Smooth muscle cell of the brain vasculature (primary cell): Measurements from ENCODE around the gene CEP63.

Experiments
- DNase-seq: peaks from one replicate; pipeline ENCODE4 v3.0.0-alpha.2; 2012; ENCODE audit warnings: low read depth, low spot score

CEP63 gene

DNA sequence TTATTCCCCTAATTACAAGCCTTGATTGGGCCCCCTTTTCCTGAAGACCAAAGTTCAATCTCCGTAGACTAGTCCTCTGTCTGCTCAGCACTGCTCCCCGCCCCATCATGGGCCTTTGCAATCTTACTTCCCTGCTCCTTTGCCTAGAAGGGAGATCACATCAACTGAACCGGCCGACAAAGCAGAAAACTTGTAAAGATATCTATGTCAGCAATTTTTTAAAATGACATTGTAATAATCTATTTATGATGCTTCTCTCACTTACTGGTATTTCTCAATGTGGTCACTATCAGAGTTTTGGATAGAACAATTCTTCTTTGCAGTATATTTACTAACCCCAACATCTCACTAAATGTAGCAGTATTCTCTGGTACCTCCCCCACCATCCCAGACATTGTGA is 17.3 kb upstream of the CEP63 start:
- no peak for DNase-seq

DNA sequence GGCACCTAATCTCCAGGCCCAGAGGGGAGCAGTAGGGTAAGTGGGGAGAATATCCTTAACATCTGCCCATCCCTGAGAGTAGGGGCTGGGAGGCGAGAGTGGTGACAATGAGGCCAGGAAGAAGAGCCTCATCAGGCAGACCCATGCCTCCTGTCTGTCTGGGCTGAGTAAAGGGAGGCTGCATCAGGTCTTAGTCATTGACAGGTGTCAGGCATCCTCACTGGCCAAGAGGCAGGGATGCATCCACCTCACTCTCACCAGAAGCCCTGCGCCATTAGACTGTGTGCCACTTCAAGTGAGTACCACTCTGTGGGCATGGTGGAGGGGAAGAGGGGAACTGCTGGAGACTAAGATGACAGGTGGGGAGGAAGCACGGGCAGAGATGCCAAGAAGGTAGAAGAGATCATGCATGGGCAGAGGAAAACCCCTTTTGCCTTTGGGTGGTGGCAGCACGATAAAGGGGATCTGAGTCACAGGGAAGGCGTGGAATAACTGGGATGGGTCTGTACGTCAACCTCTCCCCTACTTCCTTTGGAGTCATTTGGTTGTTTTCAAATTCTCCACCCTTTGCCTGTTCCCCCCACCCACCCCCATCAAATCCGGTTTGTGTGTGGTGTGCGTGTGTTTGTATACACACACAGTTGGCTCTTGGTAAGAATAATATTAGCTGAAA is 14.2 kb upstream of the CEP63 start:
- DNase-seq, result no peak

DNA sequence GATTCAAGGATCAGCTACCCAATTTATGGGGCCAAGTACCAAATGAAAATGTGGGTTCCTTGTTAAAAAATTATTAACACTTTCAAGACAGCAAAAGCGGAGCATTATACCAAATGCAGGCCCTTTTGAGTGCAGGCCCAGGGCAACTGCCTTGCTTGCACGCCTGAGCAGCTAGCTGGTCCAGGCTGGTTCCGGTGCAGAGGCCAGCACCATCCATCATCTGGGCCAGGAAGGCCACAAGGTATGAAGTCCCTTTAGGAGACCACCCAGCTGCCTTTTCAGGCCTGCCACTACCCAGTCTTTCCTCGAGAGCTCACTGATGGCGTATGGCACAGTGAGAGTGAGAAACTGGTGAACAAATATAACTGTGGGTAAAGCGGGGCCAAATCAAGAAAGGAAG is 13.0 kb upstream of the CEP63 start:
- DNase-seq, result no peak

DNA sequence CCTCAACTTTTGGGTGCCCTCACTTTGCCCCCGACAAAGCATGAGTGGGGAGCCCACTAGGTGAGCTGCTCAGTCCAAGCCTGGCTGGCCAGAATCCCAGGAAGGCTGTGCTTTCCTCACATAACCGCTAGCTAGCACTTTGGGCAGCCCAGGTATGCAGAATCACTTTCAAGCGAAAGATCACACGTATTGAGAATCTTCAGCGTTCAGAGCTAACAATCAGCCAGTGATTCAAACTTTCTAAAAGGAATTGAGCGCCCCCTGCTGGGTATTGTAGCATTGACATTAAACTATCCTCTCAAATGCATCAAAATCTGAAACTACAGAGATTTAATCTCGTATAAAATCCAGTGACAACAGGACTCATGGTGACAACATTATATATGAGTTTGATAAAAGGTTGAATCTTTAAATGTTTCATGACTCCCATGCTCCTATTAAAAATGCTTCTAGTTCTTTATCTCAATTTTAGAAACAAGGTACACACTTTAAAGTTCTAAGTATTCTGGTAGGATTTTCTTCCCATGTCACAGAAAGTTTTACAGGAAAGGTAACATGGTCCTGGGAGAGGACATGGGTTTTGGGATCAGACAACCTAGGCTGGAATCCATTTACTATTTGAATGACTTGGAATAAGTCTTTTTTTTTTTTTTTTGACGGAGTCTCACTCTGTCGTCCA is 11.8 kb upstream of the CEP63 start:
- peak; percentile 72 for DNase-seq

DNA sequence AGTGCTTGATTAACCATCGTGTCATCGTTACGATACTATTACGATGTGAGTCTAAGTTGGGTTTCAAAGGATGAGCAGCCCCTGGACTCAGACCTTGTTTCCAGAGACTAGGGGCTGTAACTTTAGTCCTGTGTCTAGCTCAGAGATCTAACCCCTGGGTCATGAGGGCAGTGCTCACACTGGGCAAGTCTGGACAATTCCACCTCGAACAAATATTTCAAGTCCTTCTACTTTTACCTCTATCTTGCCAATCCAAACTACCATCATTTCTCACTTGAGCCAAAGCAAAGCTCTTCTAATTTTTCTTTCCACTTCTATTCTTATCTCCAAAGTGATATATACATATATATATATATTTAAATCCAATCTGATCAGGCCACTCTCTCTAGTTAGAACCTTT is 10.9 kb upstream of the CEP63 start:
- no peak for DNase-seq

DNA sequence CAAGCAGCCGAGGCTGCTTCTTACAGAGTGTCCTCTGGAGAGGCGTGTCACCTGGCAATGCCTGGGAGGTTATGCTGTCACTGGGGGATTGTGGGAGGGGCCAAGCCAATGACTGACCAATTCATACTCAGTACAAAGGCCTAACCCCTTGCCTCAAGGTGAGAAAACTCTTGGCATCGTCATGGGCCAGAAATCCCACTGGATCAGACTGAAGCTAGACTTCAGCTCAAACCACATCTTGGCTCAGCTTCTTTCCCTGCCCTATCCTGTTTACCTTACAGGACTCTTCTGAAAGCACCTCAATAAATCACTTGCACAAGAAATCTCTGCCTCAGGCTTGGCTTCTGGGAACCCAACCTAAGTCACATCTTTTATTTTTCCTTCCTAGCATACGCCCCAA is 9.6 kb upstream of the CEP63 start:
- no peak for DNase-seq

DNA sequence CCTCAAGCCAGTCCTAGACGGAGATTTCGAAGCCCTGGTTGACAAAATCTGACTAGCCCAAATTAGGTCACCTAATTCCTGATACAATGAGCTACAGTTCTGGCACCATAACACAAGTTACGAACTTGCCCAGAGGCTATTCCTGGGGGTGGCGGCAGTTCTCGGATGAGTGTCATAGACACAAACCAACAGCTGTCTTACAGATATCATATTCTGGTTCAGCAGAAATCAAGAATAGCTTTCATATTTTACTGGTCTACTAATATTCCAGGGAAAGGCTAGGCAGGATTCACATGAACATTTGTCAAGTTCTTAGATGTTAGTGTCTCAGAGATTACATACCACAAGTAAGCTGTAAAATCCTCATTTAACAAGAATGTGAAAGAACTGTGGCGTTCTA is 8.9 kb upstream of the CEP63 start:
- DNase-seq, result no peak

DNA sequence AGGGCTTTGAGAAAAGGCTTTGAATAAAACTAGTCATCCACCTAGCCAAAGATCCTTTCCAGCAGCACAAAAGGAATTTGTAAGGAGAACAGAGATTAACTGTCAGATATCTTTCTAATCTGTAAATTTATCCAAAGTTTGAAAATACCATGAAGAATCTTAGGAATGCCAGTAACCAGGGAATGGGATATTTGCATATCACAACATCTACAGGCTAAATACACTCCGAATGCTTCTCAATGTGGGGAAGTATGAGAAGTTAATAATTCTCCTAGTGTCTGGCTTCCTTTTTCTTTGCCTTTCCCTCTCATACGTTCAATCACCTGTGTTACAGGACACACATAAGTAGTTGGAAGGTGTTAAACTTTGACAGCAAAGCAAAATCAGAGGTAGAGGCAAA is 7.9 kb upstream of the CEP63 start:
- DNase-seq, result no peak

DNA sequence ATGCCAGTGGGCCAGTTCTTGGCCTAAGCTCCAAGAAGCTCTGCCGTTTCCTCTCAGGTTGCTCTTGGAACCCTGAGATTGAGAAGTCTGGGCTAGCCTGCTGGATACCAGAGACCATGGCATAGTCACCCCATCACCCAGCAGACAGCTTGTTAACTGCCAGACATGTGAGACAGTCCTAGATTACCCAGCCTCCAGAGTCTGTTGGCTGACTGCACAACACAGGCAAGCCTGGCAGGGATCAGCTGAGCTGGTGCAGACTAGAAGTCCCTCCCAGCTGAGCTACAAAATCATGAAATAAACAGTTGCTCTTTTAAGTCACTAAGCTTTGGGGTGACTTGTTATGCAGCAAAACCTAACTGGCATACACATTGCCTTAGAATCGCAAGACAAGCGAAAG is 5.3 kb upstream of the CEP63 start:
- DNase-seq, result no peak

DNA sequence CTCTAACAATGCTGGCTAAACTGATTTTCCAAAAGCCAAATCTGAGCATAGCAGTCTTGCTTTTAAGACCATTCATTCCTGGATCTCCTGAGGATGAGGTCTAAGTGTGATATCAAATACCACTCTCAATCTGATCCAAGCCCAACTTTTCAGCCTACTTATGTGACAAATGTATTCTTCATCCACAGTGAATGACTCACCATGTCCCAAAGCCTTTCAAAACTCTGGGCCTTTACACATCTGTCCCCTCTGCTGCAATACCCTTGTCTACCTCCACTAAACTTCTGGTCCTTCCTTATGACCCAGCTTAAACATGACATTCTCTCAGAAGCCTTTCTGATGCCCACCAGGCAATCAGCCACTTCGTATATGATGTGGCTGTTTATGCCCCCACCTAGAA is 4.7 kb upstream of the CEP63 start:
- DNase-seq, result no peak

DNA sequence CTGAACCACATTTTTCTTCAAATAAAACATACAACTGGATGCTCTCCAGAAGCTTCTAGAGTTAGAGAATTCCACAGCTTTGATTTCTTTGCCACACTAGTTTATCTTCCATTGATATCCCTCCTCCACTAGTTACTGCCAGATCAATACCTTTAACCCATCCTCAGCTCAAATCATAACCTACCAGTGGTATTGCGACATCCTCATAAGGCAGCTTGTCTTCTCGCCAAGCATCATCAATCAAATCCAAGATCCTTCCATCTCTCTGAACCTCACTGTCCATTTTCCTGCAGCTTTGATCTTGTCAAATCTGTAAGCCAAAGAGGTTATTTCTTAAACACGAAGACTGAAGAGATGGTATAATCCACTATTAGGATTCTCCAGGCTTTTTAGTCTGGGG is 3.2 kb upstream of the CEP63 start:
- no peak for DNase-seq

DNA sequence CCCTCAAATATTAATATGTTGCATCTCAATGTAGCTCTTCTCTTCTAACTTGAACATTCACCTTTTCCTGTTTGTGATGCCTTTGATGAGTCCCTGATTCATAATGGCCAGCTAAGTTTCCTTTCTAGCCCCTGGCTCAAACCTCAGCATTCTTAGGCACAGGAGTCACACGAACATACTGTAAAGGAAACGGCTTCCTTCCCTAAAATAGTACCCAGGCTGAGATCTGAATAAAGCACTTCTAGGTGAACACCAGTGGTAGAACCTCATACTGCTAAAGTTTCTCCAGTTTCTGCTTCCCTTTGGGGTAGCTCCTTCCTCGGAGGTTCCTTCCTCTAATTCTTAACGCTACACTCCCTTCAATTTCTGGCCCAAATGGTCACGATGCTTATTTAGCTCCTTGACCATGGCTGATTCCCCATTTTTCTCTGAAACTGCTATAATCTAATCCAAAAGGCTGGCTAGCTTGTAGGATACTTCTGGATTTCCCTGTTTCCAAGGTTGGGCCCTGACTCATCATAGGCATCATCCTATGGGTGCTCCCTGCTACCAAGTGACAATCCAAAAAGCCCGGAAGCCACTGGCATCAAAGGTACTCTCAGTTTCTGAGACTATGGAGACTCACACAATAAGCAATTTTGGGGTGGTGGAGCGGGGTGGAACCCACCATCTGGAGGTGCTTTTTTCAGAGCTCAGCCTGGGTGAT is 2.5 kb upstream of the CEP63 start:
- DNase-seq, result no peak

DNA sequence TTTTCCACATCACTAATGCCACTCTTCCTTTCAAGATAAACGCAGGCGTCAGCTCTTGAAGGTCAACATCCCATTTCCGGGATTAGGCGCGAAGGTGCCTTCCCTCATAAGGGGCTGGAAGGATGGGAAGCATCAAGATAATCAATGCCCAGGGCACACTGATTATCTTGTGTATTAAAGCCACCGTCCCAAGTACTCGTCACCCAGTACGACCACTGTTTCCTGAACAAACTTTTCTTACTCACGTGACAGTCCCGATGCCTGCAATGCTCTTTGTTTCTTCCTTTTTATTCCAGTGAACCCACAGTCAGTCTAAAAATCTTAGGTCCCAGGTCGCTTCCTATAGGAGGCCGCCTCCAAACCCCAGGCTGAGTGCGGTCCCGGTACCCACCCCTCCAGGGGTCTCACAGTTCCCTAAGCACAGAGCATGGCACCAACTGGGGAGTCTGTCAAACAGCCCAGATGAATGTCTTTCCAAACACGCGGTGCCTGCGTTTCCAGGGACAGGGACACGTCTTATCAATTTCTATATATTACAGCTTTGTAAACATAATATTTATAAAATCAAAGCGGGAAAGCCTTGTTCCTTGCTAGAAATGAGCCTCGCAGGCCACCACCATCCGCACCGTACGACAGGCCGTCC is 661 bp upstream of the CEP63 start:
- DNase-seq, result no peak

DNA sequence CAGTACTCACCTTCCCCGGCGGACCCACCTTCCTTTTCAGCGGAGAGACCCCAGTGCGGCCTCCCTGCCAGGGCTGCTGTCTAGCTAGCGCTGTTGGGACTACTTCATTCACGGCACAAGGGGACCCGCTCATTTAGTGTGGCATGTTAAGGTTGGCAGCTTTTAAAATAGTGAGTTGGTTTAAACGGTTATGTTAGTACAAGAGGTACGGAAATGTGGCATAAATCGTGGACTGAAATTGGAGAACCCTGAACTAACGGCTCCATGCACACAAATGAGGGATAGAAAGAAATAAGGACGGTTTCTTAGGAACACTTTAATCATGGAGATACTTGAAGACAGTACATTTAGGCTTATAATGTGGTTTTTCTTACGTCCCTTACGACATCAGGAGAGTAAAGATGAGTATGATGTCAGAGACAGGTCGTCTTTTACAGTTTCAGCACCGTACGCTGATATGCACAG is 752 bp downstream of the CEP63 start:
- DNase-seq, result no peak

DNA sequence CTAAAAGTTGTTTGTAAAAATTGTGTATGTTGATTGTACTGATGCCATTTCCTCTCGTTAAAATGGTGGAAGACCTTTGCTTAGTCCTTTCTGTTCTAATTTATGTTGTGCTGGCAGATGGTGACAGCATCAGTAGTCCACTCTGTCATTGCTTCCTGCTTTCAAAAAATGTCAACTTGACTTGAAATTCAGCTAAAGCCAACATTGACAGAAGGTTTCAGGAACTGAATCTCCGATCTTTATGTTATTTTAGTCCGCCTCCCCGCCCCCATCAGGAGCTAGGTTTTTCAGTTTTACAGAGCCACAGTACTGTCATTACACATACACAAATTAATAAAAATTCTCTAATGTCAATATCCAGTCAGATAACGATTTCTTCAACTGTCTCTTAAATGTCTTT is 1.5 kb downstream of the CEP63 start:
- DNase-seq, result no peak

DNA sequence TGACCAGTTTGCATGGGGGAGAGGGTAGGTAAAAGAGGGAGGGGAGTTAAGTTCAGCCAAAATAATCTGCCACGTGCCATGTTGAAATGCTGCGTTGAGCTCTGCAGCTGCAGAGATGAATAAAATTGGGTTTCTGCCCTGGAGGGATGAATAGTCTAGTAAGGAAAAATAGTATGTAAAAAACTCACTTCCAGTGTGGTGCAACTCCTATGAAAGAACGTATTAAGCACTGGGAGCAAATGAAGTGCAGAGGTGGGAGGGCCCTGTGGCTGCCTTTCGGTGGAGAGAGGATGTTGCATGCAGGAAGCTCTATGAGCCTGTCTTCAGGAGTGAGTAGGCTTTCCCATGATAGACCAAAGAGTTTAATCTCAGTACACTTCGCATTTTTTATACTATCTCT is 8.6 kb downstream of the CEP63 start:
- no peak for DNase-seq

DNA sequence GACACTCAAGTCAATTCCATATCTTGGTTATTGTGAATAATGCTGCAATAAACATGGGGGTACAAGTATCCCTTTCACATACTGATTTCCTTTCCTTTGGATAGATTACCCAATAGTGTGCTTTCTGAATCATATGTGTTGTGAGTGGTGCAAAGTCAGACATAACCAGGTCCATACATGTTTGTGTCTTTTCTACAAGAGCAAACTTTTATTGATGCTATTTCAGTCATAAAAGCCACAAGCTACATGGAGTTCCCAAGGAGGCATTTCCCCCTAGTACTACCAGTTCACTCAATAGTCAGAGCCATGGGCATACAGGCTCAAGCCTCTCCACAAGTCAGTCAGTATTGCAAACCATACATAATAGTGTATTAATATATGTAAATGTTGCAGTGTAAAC is 10.1 kb downstream of the CEP63 start:
- no peak for DNase-seq

DNA sequence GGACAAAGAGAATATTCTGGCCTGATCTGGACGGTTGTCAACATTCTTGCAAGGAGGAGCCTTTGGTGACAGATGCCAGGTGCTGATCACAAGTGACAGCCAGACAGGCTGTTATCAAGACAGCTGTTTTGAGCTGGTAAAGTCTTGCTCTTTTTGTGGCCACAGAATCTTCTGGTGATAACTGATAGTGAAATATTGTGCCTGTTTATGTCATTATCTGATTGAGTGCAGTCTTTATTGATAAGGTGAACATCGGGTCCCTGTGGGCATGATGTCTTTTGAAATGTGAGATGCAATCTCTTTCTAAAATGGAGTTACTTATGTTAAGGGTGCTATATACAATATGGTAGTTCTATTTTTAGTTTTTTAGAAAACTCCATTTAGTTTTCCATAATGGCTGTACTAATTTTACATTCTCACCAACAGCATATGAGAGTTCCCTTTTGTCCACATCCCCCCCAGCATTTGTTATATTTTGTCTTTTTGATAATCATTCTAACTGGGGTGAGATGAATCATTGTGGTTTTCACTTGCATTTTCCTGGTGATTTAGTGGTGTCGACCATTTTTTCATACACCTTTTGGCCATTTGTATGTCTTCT is 10.7 kb downstream of the CEP63 start:
- DNase-seq, result no peak

DNA sequence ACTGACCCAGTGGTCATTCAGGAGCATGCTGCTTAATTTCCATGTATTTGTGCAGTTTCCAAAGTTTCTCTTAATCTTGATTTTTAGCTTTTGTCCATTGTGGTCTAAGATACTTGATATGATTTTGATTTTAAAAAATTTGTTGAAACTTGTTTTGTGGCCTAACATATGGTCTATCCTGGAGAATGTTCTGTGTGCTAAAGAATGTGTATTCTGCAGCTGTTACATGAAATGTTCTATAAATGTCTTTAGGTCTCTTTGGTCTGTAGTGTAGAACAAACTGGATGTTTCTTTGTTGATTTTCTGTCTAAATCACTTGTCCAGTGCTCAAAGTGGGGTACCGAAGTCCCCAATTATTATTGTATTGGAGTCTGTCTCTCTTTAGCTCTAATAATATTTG is 17.4 kb downstream of the CEP63 start:
- DNase-seq, result no peak

DNA sequence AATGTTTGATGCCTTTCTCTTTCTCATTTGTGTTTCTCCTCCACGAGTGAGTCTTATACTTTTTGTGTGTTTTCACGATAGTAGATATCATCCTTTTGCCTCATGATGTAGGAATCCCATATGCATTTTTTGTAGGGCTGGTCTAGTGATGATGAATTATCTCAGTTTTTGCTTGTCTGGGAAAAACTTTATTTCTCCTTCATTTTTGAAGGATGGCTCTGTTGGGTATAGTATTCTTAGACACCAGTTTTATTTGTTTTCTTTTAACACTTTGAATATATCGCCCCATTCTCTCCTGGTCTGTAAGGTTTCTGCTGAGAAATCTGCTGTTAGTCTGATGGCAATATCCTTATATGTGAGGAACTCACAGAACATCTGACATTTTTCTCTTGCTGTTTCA is 18.3 kb downstream of the CEP63 start:
- DNase-seq, result no peak

DNA sequence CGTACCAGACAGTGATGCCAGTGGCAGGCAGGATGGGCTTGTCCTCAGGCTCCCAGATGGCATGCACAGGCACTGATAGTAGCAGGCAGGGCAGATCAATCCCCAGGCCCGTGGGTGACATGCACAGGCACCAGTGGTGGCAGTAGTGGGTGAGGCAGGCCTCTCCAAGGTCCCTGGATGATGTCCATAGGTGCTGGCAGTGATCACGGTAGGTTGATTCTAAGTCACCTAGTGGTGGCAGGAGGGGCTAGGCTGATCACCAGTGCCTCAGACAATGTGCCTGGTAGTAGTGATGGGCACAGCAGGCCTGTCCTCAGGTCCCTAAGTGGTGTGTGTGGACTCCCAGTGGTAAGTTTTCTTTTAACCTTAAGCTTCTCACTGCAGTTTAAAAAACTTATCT is 19.6 kb downstream of the CEP63 start:
- no peak for DNase-seq

DNA sequence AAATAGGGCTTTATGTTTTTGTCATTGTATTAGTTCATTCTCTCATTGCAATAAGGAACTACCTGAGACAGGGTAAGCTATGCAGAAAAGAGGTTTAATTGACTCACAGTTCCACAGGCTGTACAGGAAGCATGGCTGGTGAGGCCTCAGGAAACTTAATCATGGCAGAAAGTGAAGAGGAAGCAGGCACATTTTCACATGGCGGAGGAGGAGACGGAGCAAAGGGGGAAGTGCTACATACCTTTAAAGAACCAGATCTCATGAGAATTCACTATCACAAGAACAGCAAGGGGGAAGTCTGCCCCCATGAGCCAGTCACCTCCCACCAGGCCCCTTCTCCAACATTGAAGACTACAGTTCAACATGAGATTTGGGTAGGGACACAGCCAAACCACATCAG is 25.6 kb downstream of the CEP63 start:
- DNase-seq, result no peak
